ENCODE results near the gene RIMBP2. TPM values are rescaled to one million over a fixed set of nuclear protein-coding genes. Genes with fewer than 3 reads are reported as not detected.

RIMBP2 gene
- total RNA-seq, 1 experiment from 2014 or later, result not detected

- ChIA-PET CTCF (interaction anchor here (1.1 kb wide), 1 partner anchor 335 kb away, joined by 3 read pairs; no protein-coding TSS in a partner anchor), POLR2A (no interaction called here)
- intact Hi-C loops (cut with micrococcal nuclease), result no loop called here
- no peaks in the 10 kb centered on the region for H3K36me3 Mint-ChIP-seq (ENCODE audit: insufficient read depth, unreplicated experiment)
- H3K4me1 Mint-ChIP-seq (ENCODE audit: insufficient read depth, unreplicated experiment), result no peaks in the 10 kb centered on the region
- no peaks in the 10 kb centered on the region for H3K9me3 Mint-ChIP-seq (ENCODE audit: unreplicated experiment)
- H3K27ac Mint-ChIP-seq (ENCODE audit: low read depth, unreplicated experiment), result no peak overlapping the region
- DNase-seq (ENCODE audit: unreplicated experiment), result no peak
- BruUV-seq (replicated peaks), result no TSS peak
- no peaks in the 10 kb centered on the region for H3K27me3 Mint-ChIP-seq (ENCODE audit: insufficient read depth, unreplicated experiment)
- TF ChIP-seq CTCF (IDR thresholded peaks at IDR 0.05; ENCODE audit: unreplicated experiment), result no peak
- H3K4me3 Mint-ChIP-seq (ENCODE audit: unreplicated experiment), result no peak overlapping the region
These were observed 348.6 kb downstream of the RIMBP2 start for GRCh38 chr12:130367523-130367922.

- Mint-ChIP-seq H3K27ac (ENCODE audit: low read depth, unreplicated experiment) (no peak overlapping the region), H3K4me1 (ENCODE audit: insufficient read depth, unreplicated experiment) (no peaks in the 10 kb centered on the region), H3K4me3 (ENCODE audit: unreplicated experiment) (no peak overlapping the region), H3K36me3 (ENCODE audit: insufficient read depth, unreplicated experiment) (no peaks in the 10 kb centered on the region), H3K27me3 (ENCODE audit: insufficient read depth, unreplicated experiment) (no peaks in the 10 kb centered on the region), H3K9me3 (ENCODE audit: unreplicated experiment) (no peaks in the 10 kb centered on the region)
- DNase-seq (ENCODE audit: unreplicated experiment), result no peak
- BruUV-seq (replicated peaks), result no TSS peak
- no peak for TF ChIP-seq CTCF (IDR thresholded peaks at IDR 0.05; ENCODE audit: unreplicated experiment)
- intact Hi-C loops (cut with micrococcal nuclease), result no loop called here
- ChIA-PET POLR2A (no interaction called here), CTCF (interaction anchor here (1.1 kb wide), 1 partner anchor 335 kb away, joined by 3 read pairs; no protein-coding TSS in a partner anchor)
These were observed 349.1 kb downstream of the RIMBP2 start for GRCh38 chr12:130367003-130367402.

GRCh38 chr12:130366159-130366558, 349.9 kb downstream of the RIMBP2 start:
- Mint-ChIP-seq H3K4me1 (ENCODE audit: insufficient read depth, unreplicated experiment) (no peaks in the 10 kb centered on the region), H3K27ac (ENCODE audit: low read depth, unreplicated experiment) (no peak overlapping the region), H3K4me3 (ENCODE audit: unreplicated experiment) (no peak overlapping the region), H3K36me3 (ENCODE audit: insufficient read depth, unreplicated experiment) (no peaks in the 10 kb centered on the region), H3K9me3 (ENCODE audit: unreplicated experiment) (no peaks in the 10 kb centered on the region), H3K27me3 (ENCODE audit: insufficient read depth, unreplicated experiment) (no peaks in the 10 kb centered on the region)
- ChIA-PET CTCF (no interaction called here), POLR2A (no interaction called here)
- DNase-seq (ENCODE audit: unreplicated experiment), result no peak
- intact Hi-C loops (cut with micrococcal nuclease), result no loop called here
- BruUV-seq (replicated peaks), result no TSS peak
- TF ChIP-seq CTCF (IDR thresholded peaks at IDR 0.05; ENCODE audit: unreplicated experiment), result no peak

GRCh38 chr12:130364578-130364977, 351.5 kb downstream of the RIMBP2 start:
- no peak for DNase-seq (ENCODE audit: unreplicated experiment)
- Mint-ChIP-seq H3K27me3 (ENCODE audit: insufficient read depth, unreplicated experiment) (no peaks in the 10 kb centered on the region), H3K9me3 (ENCODE audit: unreplicated experiment) (no peaks in the 10 kb centered on the region), H3K4me1 (ENCODE audit: insufficient read depth, unreplicated experiment) (no peaks in the 10 kb centered on the region), H3K27ac (ENCODE audit: low read depth, unreplicated experiment) (no peak overlapping the region), H3K36me3 (ENCODE audit: insufficient read depth, unreplicated experiment) (no peaks in the 10 kb centered on the region), H3K4me3 (ENCODE audit: unreplicated experiment) (no peak overlapping the region)
- no peak for TF ChIP-seq CTCF (IDR thresholded peaks at IDR 0.05; ENCODE audit: unreplicated experiment)
- CTCF ChIA-PET, result interaction anchor here (1.5 kb wide), 1 partner anchor 338 kb away, joined by 3 read pairs; no protein-coding TSS in a partner anchor
- intact Hi-C loops (cut with micrococcal nuclease), result no loop called here
- POLR2A ChIA-PET, result no interaction called here
- no TSS peak for BruUV-seq (replicated peaks)

Measured in MCF 10A (cell line).